Neural cell (in vitro differentiated cells): Measurements from ENCODE around the gene CDK2AP2. TPM values are rescaled to one million over a fixed set of nuclear protein-coding genes. Genes with fewer than 3 reads are reported as not detected.

Experiments used
- H2AFZ ChIP-seq: fragments of 200-600, 300-800 bp; sonication (generic), shearing (Covaris generic); 2 replicates; pipeline ENCODE4 v1.6.0; 2014; ENCODE audit warnings: low read depth, mild to moderate bottlenecking, antibody characterized with exemption, low read length, moderate library complexity
- H3F3A ChIP-seq: fragments of 200-600 bp; shearing (Covaris generic); 2 replicates; pipeline ENCODE4 v1.6.1; 2016; ENCODE audit warnings: mild to moderate bottlenecking, moderate library complexity, mixed read lengths, antibody characterized with exemption, low read length; ENCODE audit not compliant: insufficient read depth, poor library complexity, severe bottlenecking
- H3K27ac ChIP-seq: fragments of 200-600, 300-800 bp; sonication (generic), shearing (Covaris generic); 2 replicates; pipeline ENCODE4 v1.5.1; 2014; ENCODE audit warnings: mild to moderate bottlenecking, low read length, moderate library complexity
- H3K27me3 ChIP-seq: fragments of 300-800, 200-600 bp; sonication (generic), shearing (Covaris generic); 2 replicates; pipeline ENCODE4 v1.6.0; 2014; ENCODE audit warnings: mild to moderate bottlenecking, low read depth, low read length, moderate library complexity; ENCODE audit not compliant: insufficient read depth
- H3K36me3 ChIP-seq: fragments of 300-800, 200-600 bp; sonication (generic), shearing (Covaris generic); 2 replicates; pipeline ENCODE4 v1.5.1; 2014; ENCODE audit warnings: mild to moderate bottlenecking, antibody characterized with exemption, low read length, moderate library complexity; ENCODE audit not compliant: insufficient read depth
- H3K4me2 ChIP-seq: fragments of 300-800, 200-600 bp; sonication (generic), shearing (Covaris generic); 2 replicates; pipeline ENCODE4 v1.6.0; 2014; ENCODE audit warnings: mild to moderate bottlenecking, low read length
- H3K4me3 ChIP-seq: fragments of 300-800, 200-600 bp; sonication (generic), shearing (Covaris generic); 2 replicates; pipeline ENCODE4 v1.5.1; 2014; ENCODE audit warnings: mild to moderate bottlenecking, low read length, moderate library complexity
- H3K79me2 ChIP-seq: fragments of 200-600 bp; shearing (Covaris generic); replicated peaks from 2 replicates; pipeline ENCODE4 v1.6.0; 2014; ENCODE audit warnings: mild to moderate bottlenecking, low read length, moderate library complexity; ENCODE audit not compliant: insufficient read depth
- H3K9ac ChIP-seq: fragments of 300-800, 200-600 bp; sonication (generic), shearing (Covaris generic); 2 replicates; pipeline ENCODE4 v1.6.1; 2016; ENCODE audit warnings: mild to moderate bottlenecking, low read length, mixed read lengths
- H3K9me2 ChIP-seq: fragments of 200-600 bp; shearing (Covaris generic); 2 replicates; pipeline ENCODE4 v1.6.1; 2016; ENCODE audit warnings: mild to moderate bottlenecking, low read length, mixed read lengths; ENCODE audit not compliant: insufficient read depth
- H3K9me3 ChIP-seq: fragments of 200-600, 300-800 bp; sonication (generic), shearing (Covaris generic); 2 replicates; pipeline ENCODE4 v1.6.1; 2016; ENCODE audit warnings: mild to moderate bottlenecking, mixed run types, low read length, moderate library complexity, mixed read lengths
- H4K20me1 ChIP-seq: fragments of 200-600 bp; shearing (Covaris generic); 2 replicates; pipeline ENCODE4 v1.6.1; 2016; ENCODE audit warnings: mild to moderate bottlenecking, mixed run types; ENCODE audit not compliant: insufficient read depth
- EP300 ChIP-seq: fragments of 450-650 bp; conservative IDR thresholded peaks from 2 replicates; pipeline ENCODE4 v1.6.1; 2014; ENCODE audit warnings: antibody characterized with exemption, mild to moderate bottlenecking, moderate library complexity; ENCODE audit not compliant: poor library complexity, severe bottlenecking
- EZH2 ChIP-seq: fragments of 200-600, 300-800 bp; shearing (Covaris generic), sonication (generic); IDR thresholded peaks from 2 replicates; pipeline ENCODE4 v1.6.1; 2014; ENCODE audit warnings: antibody characterized with exemption, low read length, borderline replicate concordance, mild to moderate bottlenecking; ENCODE audit not compliant: insufficient read depth, poor library complexity, severe bottlenecking
- MXI1 ChIP-seq: fragments of 450-650 bp; conservative IDR thresholded peaks from 2 replicates; pipeline ENCODE4 v1.6.1; 2014; ENCODE audit warnings: antibody characterized with exemption, mild to moderate bottlenecking; ENCODE audit not compliant: poor library complexity, severe bottlenecking
- POLR2AphosphoS5 ChIP-seq: IDR thresholded peaks from 2 replicates; pipeline ENCODE4 v1.6.1; 2012
- RAD21 ChIP-seq: fragments of 450-650 bp; conservative IDR thresholded peaks from 2 replicates; pipeline ENCODE4 v1.6.1; 2014; ENCODE audit warnings: antibody characterized with exemption, mild to moderate bottlenecking, moderate library complexity
- SMC3 ChIP-seq: fragments of 450-650 bp; conservative IDR thresholded peaks from 2 replicates; pipeline ENCODE4 v1.6.1; 2014; ENCODE audit warnings: antibody characterized with exemption, mild to moderate bottlenecking, moderate library complexity; ENCODE audit not compliant: poor library complexity
- TAF1 ChIP-seq: IDR thresholded peaks from 2 replicates; pipeline ENCODE4 v1.6.1; 2012; ENCODE audit warnings: low read depth
- polyA plus RNA-seq: library from polyadenylated mRNA; depleted of rRNA; stranded (reverse); fragments of >200 nt; gene quantifications from 2 replicates; pipeline ENCODE4 v1.2.3, GENCODE V29; 2014
- TF ChIP-seq, protein P1 (sequence below): IDR thresholded peaks from 2 replicates; pipeline ENCODE4 v1.6.1; 2012; ENCODE audit warnings: borderline replicate concordance
- TF ChIP-seq, protein P2 (sequence below): fragments of 450-650 bp; IDR thresholded peaks from 2 replicates; pipeline ENCODE4 v1.5.1; 2014; ENCODE audit warnings: antibody characterized with exemption, mild to moderate bottlenecking, moderate library complexity; ENCODE audit not compliant: poor library complexity, severe bottlenecking

Gene CDK2AP2
- polyA plus RNA-seq, 1 donor from 2014 or later = 18.1 TPM

DNA sequence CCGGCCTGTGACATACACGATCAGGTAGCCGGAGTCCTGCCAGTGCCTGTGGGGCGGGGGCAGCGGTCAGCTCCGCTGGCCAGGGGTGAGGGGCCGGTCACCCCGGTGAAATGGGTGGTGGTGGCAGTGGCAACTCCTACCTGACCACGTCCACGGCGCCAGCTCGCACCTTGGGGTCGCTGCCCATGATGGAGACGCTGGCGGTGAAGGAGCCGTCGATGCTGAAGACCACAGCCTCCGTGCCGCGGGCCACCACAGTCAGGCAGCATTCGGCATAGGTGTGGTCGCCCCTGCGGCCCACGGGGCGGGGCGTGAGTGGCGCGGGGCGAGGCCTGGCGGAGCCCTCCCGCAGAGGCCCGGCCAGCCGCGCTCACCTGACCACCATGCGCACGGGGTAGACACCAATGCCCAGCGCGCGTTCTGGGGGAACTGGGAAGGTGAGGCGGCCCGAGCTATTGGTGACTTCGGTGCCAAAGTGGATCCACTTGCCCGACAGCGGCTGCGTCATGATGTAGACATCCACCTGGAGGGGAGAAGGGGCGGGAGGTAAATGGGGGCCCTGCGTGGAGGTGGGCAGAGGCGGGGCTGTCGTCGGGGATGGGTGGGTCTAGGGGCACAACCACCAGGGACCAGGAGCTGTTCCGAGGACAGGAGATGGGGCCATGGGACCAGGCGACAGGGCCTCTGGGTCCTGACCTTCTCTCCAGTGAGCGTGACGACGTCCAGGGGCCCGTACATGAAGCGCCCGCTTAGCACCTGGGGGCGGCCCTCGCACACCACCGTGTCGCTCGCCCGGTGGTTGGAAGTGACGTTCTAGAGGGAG lies 14.2 kb downstream of the CDK2AP2 start:
- H4K20me1 ChIP-seq = no peaks in the 10 kb centered on the region
- H3F3A ChIP-seq = no peaks in the 10 kb centered on the region
- H3K36me3 ChIP-seq = no peaks in the 10 kb centered on the region
- no peak overlapping the region for H3K27ac ChIP-seq
- H3K4me2 ChIP-seq = no peak overlapping the region
- no peak overlapping the region for H2AFZ ChIP-seq
- TF ChIP-seq RAD21 = no peak
- no peak for TF ChIP-seq EP300
- no peak for TF ChIP-seq SMC3
- TF ChIP-seq POLR2AphosphoS5 = no peak
- no peaks in the 10 kb centered on the region for H3K79me2 ChIP-seq
- no peak overlapping the region for H3K4me3 ChIP-seq
- no peaks in the 10 kb centered on the region for H3K9me3 ChIP-seq
- H3K27me3 ChIP-seq = no peaks in the 10 kb centered on the region
- no peak overlapping the region for H3K9ac ChIP-seq
- H3K9me2 ChIP-seq = no peaks in the 10 kb centered on the region

DNA sequence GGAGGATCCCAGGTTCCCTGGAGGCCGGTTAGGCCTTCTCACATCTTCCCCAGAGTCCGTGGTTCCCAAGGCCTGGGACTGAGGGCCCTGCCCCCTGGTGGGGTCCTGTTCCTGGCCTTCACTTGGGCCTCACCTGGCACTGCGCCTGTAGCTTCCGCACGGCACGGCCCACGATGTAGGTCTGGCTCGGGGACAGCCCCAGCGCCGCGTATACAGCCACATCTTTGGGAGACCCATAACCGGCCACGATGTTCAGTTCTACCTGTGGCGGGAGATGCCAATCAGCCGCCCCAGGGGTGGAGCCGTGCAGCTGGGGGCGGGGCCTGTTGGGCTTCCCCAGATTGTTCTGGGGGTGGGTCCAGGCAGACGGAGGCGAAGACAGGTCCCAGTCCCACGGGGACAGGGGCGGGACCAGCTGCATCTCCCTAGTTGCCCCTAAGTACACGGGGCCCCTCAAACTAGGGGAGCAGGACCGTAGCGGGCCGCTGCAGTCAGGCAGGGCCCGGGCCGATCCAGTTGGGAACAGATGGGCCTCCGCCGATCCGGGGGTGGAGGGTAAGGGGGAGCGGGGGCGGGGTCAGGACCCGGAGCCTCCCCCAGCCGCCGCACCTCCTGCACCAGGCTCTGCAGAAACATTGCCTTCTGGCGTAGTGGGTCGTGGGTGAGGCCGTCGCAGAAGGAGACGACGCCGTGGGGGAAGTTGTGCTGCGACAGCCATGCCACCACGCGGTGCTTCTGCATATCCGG lies 15.0 kb downstream of the CDK2AP2 start:
- H3K36me3 ChIP-seq = no peaks in the 10 kb centered on the region
- H3K9me3 ChIP-seq = no peaks in the 10 kb centered on the region
- H3K4me2 ChIP-seq = no peak overlapping the region
- H4K20me1 ChIP-seq = no peaks in the 10 kb centered on the region
- TF ChIP-seq, protein P1, sequence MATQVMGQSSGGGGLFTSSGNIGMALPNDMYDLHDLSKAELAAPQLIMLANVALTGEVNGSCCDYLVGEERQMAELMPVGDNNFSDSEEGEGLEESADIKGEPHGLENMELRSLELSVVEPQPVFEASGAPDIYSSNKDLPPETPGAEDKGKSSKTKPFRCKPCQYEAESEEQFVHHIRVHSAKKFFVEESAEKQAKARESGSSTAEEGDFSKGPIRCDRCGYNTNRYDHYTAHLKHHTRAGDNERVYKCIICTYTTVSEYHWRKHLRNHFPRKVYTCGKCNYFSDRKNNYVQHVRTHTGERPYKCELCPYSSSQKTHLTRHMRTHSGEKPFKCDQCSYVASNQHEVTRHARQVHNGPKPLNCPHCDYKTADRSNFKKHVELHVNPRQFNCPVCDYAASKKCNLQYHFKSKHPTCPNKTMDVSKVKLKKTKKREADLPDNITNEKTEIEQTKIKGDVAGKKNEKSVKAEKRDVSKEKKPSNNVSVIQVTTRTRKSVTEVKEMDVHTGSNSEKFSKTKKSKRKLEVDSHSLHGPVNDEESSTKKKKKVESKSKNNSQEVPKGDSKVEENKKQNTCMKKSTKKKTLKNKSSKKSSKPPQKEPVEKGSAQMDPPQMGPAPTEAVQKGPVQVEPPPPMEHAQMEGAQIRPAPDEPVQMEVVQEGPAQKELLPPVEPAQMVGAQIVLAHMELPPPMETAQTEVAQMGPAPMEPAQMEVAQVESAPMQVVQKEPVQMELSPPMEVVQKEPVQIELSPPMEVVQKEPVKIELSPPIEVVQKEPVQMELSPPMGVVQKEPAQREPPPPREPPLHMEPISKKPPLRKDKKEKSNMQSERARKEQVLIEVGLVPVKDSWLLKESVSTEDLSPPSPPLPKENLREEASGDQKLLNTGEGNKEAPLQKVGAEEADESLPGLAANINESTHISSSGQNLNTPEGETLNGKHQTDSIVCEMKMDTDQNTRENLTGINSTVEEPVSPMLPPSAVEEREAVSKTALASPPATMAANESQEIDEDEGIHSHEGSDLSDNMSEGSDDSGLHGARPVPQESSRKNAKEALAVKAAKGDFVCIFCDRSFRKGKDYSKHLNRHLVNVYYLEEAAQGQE = no peak
- TF ChIP-seq EP300 = no peak
- no peak for TF ChIP-seq MXI1
- TF ChIP-seq RAD21 = no peak
- no peak for TF ChIP-seq TAF1
- TF ChIP-seq SMC3 = no peak
- TF ChIP-seq, protein P2, sequence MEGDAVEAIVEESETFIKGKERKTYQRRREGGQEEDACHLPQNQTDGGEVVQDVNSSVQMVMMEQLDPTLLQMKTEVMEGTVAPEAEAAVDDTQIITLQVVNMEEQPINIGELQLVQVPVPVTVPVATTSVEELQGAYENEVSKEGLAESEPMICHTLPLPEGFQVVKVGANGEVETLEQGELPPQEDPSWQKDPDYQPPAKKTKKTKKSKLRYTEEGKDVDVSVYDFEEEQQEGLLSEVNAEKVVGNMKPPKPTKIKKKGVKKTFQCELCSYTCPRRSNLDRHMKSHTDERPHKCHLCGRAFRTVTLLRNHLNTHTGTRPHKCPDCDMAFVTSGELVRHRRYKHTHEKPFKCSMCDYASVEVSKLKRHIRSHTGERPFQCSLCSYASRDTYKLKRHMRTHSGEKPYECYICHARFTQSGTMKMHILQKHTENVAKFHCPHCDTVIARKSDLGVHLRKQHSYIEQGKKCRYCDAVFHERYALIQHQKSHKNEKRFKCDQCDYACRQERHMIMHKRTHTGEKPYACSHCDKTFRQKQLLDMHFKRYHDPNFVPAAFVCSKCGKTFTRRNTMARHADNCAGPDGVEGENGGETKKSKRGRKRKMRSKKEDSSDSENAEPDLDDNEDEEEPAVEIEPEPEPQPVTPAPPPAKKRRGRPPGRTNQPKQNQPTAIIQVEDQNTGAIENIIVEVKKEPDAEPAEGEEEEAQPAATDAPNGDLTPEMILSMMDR = no peak
- TF ChIP-seq POLR2AphosphoS5 = no peak
- TF ChIP-seq EZH2 = no peak
- no peaks in the 10 kb centered on the region for H3K9me2 ChIP-seq
- H3K79me2 ChIP-seq = no peaks in the 10 kb centered on the region
- no peak overlapping the region for H3K4me3 ChIP-seq
- H3K27ac ChIP-seq = no peak overlapping the region
- no peak overlapping the region for H3K9ac ChIP-seq
- no peak overlapping the region for H2AFZ ChIP-seq
- no peaks in the 10 kb centered on the region for H3F3A ChIP-seq
- no peaks in the 10 kb centered on the region for H3K27me3 ChIP-seq
